Mesenchymal stem cell (in vitro differentiated cells and primary cell): ENCODE measurements around the gene PLK3.

Experiments
- DNase-seq: peaks from one replicate; pipeline ENCODE4 v3.0.0-alpha.2; 2013
- H2AFZ ChIP-seq: one replicate; pipeline ENCODE4 v1.6.1; 2013; ENCODE audit warnings: low read depth, mild to moderate bottlenecking, control low read depth, inconsistent platforms, low read length, moderate library complexity
- H2AK5ac ChIP-seq: 2 replicates; pipeline ENCODE4 v1.6.1; 2013; ENCODE audit warnings: low read length, moderate library complexity, mild to moderate bottlenecking, inconsistent platforms; ENCODE audit not compliant: severe bottlenecking
- H2BK120ac ChIP-seq: one replicate; pipeline ENCODE4 v1.6.1; 2013; ENCODE audit warnings: low read depth, mild to moderate bottlenecking, inconsistent platforms, low read length, moderate library complexity
- H2BK12ac ChIP-seq, 2 experiments: one replicate each; pipeline ENCODE4 v1.6.1; 2013; ENCODE audit warnings: inconsistent platforms in 2 of 2, low read length in 2 of 2, mild to moderate bottlenecking in 2 of 2, moderate library complexity in 2 of 2, control low read depth in 1 of 2
- H2BK15ac ChIP-seq: one replicate; pipeline ENCODE4 v1.6.1; 2013; ENCODE audit warnings: mild to moderate bottlenecking, low read depth, inconsistent platforms; ENCODE audit not compliant: poor library complexity, severe bottlenecking
- H2BK5ac ChIP-seq: 2 replicates; pipeline ENCODE4 v1.6.1; 2013; ENCODE audit warnings: low read depth, mild to moderate bottlenecking, low read length, control low read depth, inconsistent platforms; ENCODE audit not compliant: poor library complexity, severe bottlenecking
- H3K14ac ChIP-seq, 2 experiments: one replicate each; pipeline ENCODE4 v1.6.1; 2013; ENCODE audit warnings: inconsistent platforms in 2 of 2, low read length in 2 of 2, control low read depth in 1 of 2, mild to moderate bottlenecking in 1 of 2, moderate library complexity in 1 of 2
- H3K18ac ChIP-seq, 2 experiments: one replicate each; pipeline ENCODE4 v1.6.1; 2013; ENCODE audit warnings: inconsistent platforms in 2 of 2, low read length in 2 of 2, control low read depth in 1 of 2, low read depth in 1 of 2, mild to moderate bottlenecking in 1 of 2
- H3K23ac ChIP-seq, 2 experiments: one replicate each; pipeline ENCODE4 v1.6.1; 2013; ENCODE audit warnings: inconsistent platforms in 2 of 2, low read length in 2 of 2, mild to moderate bottlenecking in 2 of 2, moderate library complexity in 2 of 2, control low read depth in 1 of 2
- H3K27ac ChIP-seq: 2 replicates; pipeline ENCODE4 v1.5.1; 2013; ENCODE audit warnings: mild to moderate bottlenecking, moderate library complexity, low read length, control low read depth, inconsistent platforms; ENCODE audit not compliant: poor library complexity, severe bottlenecking
- H3K27me3 ChIP-seq, 2 experiments: 2 replicates each; pipeline versions ENCODE4 v1.6.1 to v1.7.0; 2013; ENCODE audit warnings: low read length in 2 of 2, mild to moderate bottlenecking in 2 of 2, moderate library complexity in 2 of 2, control low read depth in 1 of 2, inconsistent platforms in 1 of 2; ENCODE audit not compliant: control insufficient read depth in 1 of 2, insufficient read depth in 1 of 2
- H3K36me3 ChIP-seq, 2 experiments: 2 replicates each; pipeline versions ENCODE4 v1.6.1 to v1.7.0; 2013; ENCODE audit warnings: low read length in 2 of 2, control low read depth in 1 of 2, inconsistent platforms in 1 of 2, low read depth in 1 of 2, mild to moderate bottlenecking in 1 of 2; ENCODE audit not compliant: insufficient read depth in 2 of 2, control insufficient read depth in 1 of 2
- H3K4ac ChIP-seq, 2 experiments: one replicate each; pipeline ENCODE4 v1.6.1; 2013; ENCODE audit warnings: inconsistent platforms in 2 of 2, low read length in 2 of 2, mild to moderate bottlenecking in 2 of 2, moderate library complexity in 2 of 2, control low read depth in 1 of 2, low read depth in 1 of 2
- H3K4me1 ChIP-seq: 2 replicates; pipeline ENCODE4 v1.6.1; 2013; ENCODE audit warnings: low read depth, low read length, control low read depth; ENCODE audit not compliant: control insufficient read depth, insufficient read depth
- H3K4me2 ChIP-seq: 2 replicates; pipeline ENCODE4 v1.6.1; 2013; ENCODE audit warnings: low read length, mild to moderate bottlenecking, inconsistent platforms; ENCODE audit not compliant: poor library complexity, severe bottlenecking
- H3K4me3 ChIP-seq, 2 experiments: 2 replicates each; pipeline versions ENCODE4 v1.5.1 to v1.7.0; 2013; ENCODE audit warnings: low read length in 2 of 2, mild to moderate bottlenecking in 2 of 2, control low read depth in 1 of 2, low read depth in 1 of 2; ENCODE audit not compliant: insufficient read depth in 1 of 2
- H3K79me1 ChIP-seq: replicated peaks from 2 replicates; pipeline ENCODE4 v1.6.1; 2013; ENCODE audit warnings: mild to moderate bottlenecking, control low read depth, low read length, inconsistent platforms; ENCODE audit not compliant: poor library complexity, severe bottlenecking
- H3K9ac ChIP-seq: 2 replicates; pipeline ENCODE4 v1.7.0; 2013; ENCODE audit warnings: mild to moderate bottlenecking, low read length, moderate library complexity
- H3K9me3 ChIP-seq: 2 replicates; pipeline ENCODE4 v1.7.0; 2013; ENCODE audit warnings: mild to moderate bottlenecking, low read length; ENCODE audit not compliant: control insufficient read depth
- H4K8ac ChIP-seq: one replicate; pipeline ENCODE4 v1.6.1; 2013; ENCODE audit warnings: inconsistent platforms, mild to moderate bottlenecking, low read length, moderate library complexity
- H4K91ac ChIP-seq: one replicate; pipeline ENCODE4 v1.6.1; 2013; ENCODE audit warnings: mild to moderate bottlenecking, low read length, inconsistent platforms
- WGBS: methylation state at CpG from one replicate; pipeline ENCODE4 v1.1.7; 2013; ENCODE audit warnings: mixed read lengths; 5-methylcytosine and 5-hydroxymethylcytosine counted together

Gene PLK3

GRCh38 chr1:44807364-44808062, 7.3 kb downstream of the PLK3 start:
- Histone ChIP-seq H3K27me3 (no peaks in the 10 kb centered on the region), H2BK12ac (peak overlapping the region; percentile 33 to 97), H2BK15ac (peak overlapping the region; percentile 73), H3K4ac (peak overlapping the region; percentile 97 to 99), H2BK5ac (peak overlapping the region; percentile 99), H4K8ac (peak overlapping the region; percentile 89), H3K79me1 (peaks cover 10% of the 10 kb centered on the region), H2BK120ac (peak overlapping the region; percentile 100), H3K4me2 (peak overlapping the region; percentile 17), H3K14ac (peak overlapping the region in 1 of 2 experiments; percentile 85), H3K23ac (peak overlapping the region in 1 of 2 experiments; percentile 75), H3K9ac (peak overlapping the region; percentile 97), H3K4me1 (peaks cover 82% of the 10 kb centered on the region), H2AK5ac (peak overlapping the region; percentile 100), H3K36me3 (peaks cover 48 to 52% of the 10 kb centered on the region in 2 experiments), H3K27ac (peak overlapping the region; percentile 100), H4K91ac (peak overlapping the region; percentile 100), H3K9me3 (no peaks in the 10 kb centered on the region), H3K4me3 (peak overlapping the region in 1 of 2 experiments; percentile 75), H2AFZ (no peak overlapping the region), H3K18ac (peak overlapping the region; percentile 99 to 100)
- under 1% methylated on average over 13 of the region's 16 CpGs for WGBS
- peak; percentile 100 for DNase-seq

GRCh38 chr1:44808063-44808937, 8.1 kb downstream of the PLK3 start, which contains the start of gene BTBD19:
BTBD19 (plus strand) TSS chr1:44808523; CDS start chr1:44808821, 298 bp downstream.
- WGBS: 12% methylated on average over 23 of the region's 23 CpGs
- no peaks in the 10 kb centered on the region for H3K9me3 ChIP-seq
- H3K4me2 ChIP-seq: peak within 1 kb of the TSS; percentile 38
- H3K18ac ChIP-seq: peak within 1 kb of the TSS; percentile 99 to 100
- peak within 1 kb of the TSS; percentile 97 for H3K9ac ChIP-seq
- peak within 1 kb of the TSS; percentile 100 for H2AK5ac ChIP-seq
- H3K4ac ChIP-seq: peak within 1 kb of the TSS; percentile 97 to 99
- H2AFZ ChIP-seq: no peak within 1 kb of the TSS
- peak within 1 kb of the TSS; percentile 94 to 99 for H2BK12ac ChIP-seq
- H4K91ac ChIP-seq: peak within 1 kb of the TSS; percentile 100
- peak within 1 kb of the TSS; percentile 25 to 75 for H3K23ac ChIP-seq
- H2BK120ac ChIP-seq: peak within 1 kb of the TSS; percentile 100
- H4K8ac ChIP-seq: peak within 1 kb of the TSS; percentile 89
- H2BK5ac ChIP-seq: peak within 1 kb of the TSS; percentile 99
- peak within 1 kb of the TSS; percentile 96 for H2BK15ac ChIP-seq
- H3K79me1 ChIP-seq: peaks cover 9% of the 10 kb centered on the region
- no peaks in the 10 kb centered on the region for H3K27me3 ChIP-seq
- DNase-seq: peak; percentile 96
- peak within 1 kb of the TSS; percentile 9 to 97 for H3K14ac ChIP-seq
- peaks cover 47 to 52% of the 10 kb centered on the region in 2 experiments for H3K36me3 ChIP-seq
- H3K4me3 ChIP-seq: peak within 1 kb of the TSS; percentile 31 to 75
- H3K4me1 ChIP-seq: peaks cover 78% of the 10 kb centered on the region
- H3K27ac ChIP-seq: peak within 1 kb of the TSS; percentile 100

GRCh38 chr1:44808938-44809917, 9.1 kb downstream of the PLK3 start:
- Histone ChIP-seq H3K9me3 (no peaks in the 10 kb centered on the region), H2BK5ac (peak overlapping the region; percentile 87), H3K14ac (peak overlapping the region; percentile 9 to 97), H3K4me3 (peak overlapping the region; percentile 31 to 75), H3K4me2 (peak overlapping the region; percentile 38), H4K8ac (peak overlapping the region; percentile 86), H2AFZ (no peak overlapping the region), H3K9ac (peak overlapping the region; percentile 97), H4K91ac (peak overlapping the region; percentile 100), H3K18ac (peak overlapping the region; percentile 91 to 100), H3K79me1 (peaks cover 11% of the 10 kb centered on the region), H3K4me1 (peaks cover 76% of the 10 kb centered on the region), H2AK5ac (peak overlapping the region; percentile 93), H2BK120ac (peak overlapping the region; percentile 100), H3K36me3 (peaks cover 40 to 49% of the 10 kb centered on the region in 2 experiments), H3K27me3 (no peaks in the 10 kb centered on the region), H2BK12ac (peak overlapping the region; percentile 94 to 99), H3K23ac (peak overlapping the region; percentile 25 to 42), H3K27ac (peak overlapping the region; percentile 100), H2BK15ac (peak overlapping the region; percentile 96), H3K4ac (peak overlapping the region; percentile 90 to 99)
- DNase-seq: peak; percentile 90
- WGBS: 65% methylated on average over 5 of the region's 6 CpGs
